Smooth muscle cell (in vitro differentiated cells): ENCODE data around the gene CTSH. TPM values are rescaled to one million over a fixed set of nuclear protein-coding genes. Genes with fewer than 3 reads are reported as not detected.

Experiments
- DNase-seq: peaks from one replicate; lab custom pipeline; 2025; ENCODE audit not compliant: unreplicated experiment; lab: John Stamatoyannopoulos, UW
- H2AFZ ChIP-seq: fragments of 200-600 bp; sonication (generic); 2 replicates; pipeline ENCODE4 v1.6.0; 2016; ENCODE audit warnings: antibody characterized with exemption, low read depth, mild to moderate bottlenecking
- H3F3A ChIP-seq: fragments of 200-600 bp; sonication (generic); 2 replicates; pipeline ENCODE4 v1.6.0; 2017; ENCODE audit warnings: antibody characterized with exemption, low read depth
- H3K27ac ChIP-seq: fragments of 200-600 bp; sonication (generic); 2 replicates; pipeline ENCODE4 v1.5.1; 2016; ENCODE audit warnings: low read depth, mild to moderate bottlenecking
- H3K27me3 ChIP-seq: fragments of 200-600 bp; sonication (generic); 2 replicates; pipeline ENCODE4 v1.6.1; 2016; ENCODE audit warnings: low read depth, mild to moderate bottlenecking
- H3K36me3 ChIP-seq: fragments of 200-600 bp; sonication (generic); 2 replicates; pipeline ENCODE4 v1.5.1; 2016; ENCODE audit warnings: low read depth
- H3K4me1 ChIP-seq: fragments of 200-600 bp; sonication (generic); 2 replicates; pipeline ENCODE4 v1.5.1; 2016; ENCODE audit warnings: low read depth
- H3K4me2 ChIP-seq: fragments of 200-600 bp; sonication (generic); 2 replicates; pipeline ENCODE4 v1.6.0; 2016; ENCODE audit warnings: mild to moderate bottlenecking
- H3K4me3 ChIP-seq: fragments of 200-600 bp; sonication (generic); 2 replicates; pipeline ENCODE4 v1.5.1; 2016; ENCODE audit warnings: mild to moderate bottlenecking
- H3K79me2 ChIP-seq: fragments of 200-600 bp; sonication (generic); 2 replicates; pipeline ENCODE4 v1.6.0; 2016; ENCODE audit warnings: low read depth, mild to moderate bottlenecking
- H3K9ac ChIP-seq: fragments of 200-600 bp; sonication (generic); 2 replicates; pipeline ENCODE4 v1.6.0; 2016; ENCODE audit warnings: low read depth
- H3K9me3 ChIP-seq: fragments of 200-600 bp; sonication (generic); replicated peaks from 2 replicates; pipeline ENCODE4 v1.5.1; 2016; ENCODE audit warnings: low read depth
- H4K20me1 ChIP-seq: fragments of 200-600 bp; sonication (generic); 2 replicates; pipeline ENCODE4 v1.6.0; 2016; ENCODE audit warnings: low read depth
- WGBS: methylation state at CpG from one replicate; pipeline ENCODE4 v1.1.7; 2016; ENCODE audit warnings: low lambda C conversion rate; 5-methylcytosine and 5-hydroxymethylcytosine counted together
- polyA plus RNA-seq: library from polyadenylated mRNA; unstranded; fragments of >200 nt; fragmentation: Nextera tagmentation; extraction: Ambion mirVana; gene quantifications from 2 replicates; pipeline ENCODE4 v1.2.1, GENCODE V29; 2016
- total RNA-seq: library from RNA; depleted of rRNA; stranded (reverse); fragments of >200 nt; gene quantifications from 2 replicates; pipeline ENCODE4 v1.2.3, GENCODE V29; 2014
- TF ChIP-seq, protein P1 (sequence below): fragments of 200-600 bp; sonication (generic); IDR thresholded peaks from 2 replicates; pipeline ENCODE4 v1.5.1; 2017; ENCODE audit warnings: borderline replicate concordance, mild to moderate bottlenecking, antibody characterized with exemption; ENCODE audit not compliant: insufficient read depth, poor library complexity, severe bottlenecking

The CTSH gene
- total and polyA plus RNA-seq, 2 experiments from 2014 or later: 23.4 to 38.5 TPM

DNA sequence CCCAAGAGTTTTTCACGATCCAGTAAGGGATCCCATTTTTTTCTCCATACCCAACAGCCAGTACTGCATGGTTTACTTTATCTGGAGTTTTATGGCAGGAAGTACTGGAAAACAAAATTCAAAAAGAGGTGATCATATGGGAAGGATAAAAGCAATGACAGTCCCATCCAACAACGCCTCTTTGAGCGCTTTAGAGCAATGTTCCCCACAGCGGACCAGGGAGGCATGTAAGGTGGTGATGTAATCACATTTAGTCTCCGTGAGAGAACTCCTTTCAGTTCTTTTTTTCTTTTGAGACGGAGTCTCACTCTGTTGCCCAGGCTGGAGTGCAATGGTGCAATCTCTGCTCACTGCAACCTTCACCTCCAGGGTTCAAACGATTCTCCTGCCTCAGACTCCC, 21.8 kb downstream of the CTSH start:
- no peaks in the 10 kb centered on the region for H3F3A ChIP-seq
- no peak overlapping the region for H3K4me2 ChIP-seq
- H3K4me3 ChIP-seq: no peak overlapping the region
- peaks cover 60% of the 10 kb centered on the region for H4K20me1 ChIP-seq
- H3K27ac ChIP-seq: no peak overlapping the region
- DNase-seq: no peak
- H3K36me3 ChIP-seq: peaks cover 2% of the 10 kb centered on the region
- H3K9me3 ChIP-seq: no peaks in the 10 kb centered on the region
- H2AFZ ChIP-seq: no peak overlapping the region
- H3K9ac ChIP-seq: no peak overlapping the region
- no peaks in the 10 kb centered on the region for H3K79me2 ChIP-seq
- H3K4me1 ChIP-seq: no peaks in the 10 kb centered on the region
- WGBS: 91% methylated on average over 7 of the region's 7 CpGs
- no peaks in the 10 kb centered on the region for H3K27me3 ChIP-seq
- TF ChIP-seq, protein P1, sequence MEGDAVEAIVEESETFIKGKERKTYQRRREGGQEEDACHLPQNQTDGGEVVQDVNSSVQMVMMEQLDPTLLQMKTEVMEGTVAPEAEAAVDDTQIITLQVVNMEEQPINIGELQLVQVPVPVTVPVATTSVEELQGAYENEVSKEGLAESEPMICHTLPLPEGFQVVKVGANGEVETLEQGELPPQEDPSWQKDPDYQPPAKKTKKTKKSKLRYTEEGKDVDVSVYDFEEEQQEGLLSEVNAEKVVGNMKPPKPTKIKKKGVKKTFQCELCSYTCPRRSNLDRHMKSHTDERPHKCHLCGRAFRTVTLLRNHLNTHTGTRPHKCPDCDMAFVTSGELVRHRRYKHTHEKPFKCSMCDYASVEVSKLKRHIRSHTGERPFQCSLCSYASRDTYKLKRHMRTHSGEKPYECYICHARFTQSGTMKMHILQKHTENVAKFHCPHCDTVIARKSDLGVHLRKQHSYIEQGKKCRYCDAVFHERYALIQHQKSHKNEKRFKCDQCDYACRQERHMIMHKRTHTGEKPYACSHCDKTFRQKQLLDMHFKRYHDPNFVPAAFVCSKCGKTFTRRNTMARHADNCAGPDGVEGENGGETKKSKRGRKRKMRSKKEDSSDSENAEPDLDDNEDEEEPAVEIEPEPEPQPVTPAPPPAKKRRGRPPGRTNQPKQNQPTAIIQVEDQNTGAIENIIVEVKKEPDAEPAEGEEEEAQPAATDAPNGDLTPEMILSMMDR: no peak

DNA sequence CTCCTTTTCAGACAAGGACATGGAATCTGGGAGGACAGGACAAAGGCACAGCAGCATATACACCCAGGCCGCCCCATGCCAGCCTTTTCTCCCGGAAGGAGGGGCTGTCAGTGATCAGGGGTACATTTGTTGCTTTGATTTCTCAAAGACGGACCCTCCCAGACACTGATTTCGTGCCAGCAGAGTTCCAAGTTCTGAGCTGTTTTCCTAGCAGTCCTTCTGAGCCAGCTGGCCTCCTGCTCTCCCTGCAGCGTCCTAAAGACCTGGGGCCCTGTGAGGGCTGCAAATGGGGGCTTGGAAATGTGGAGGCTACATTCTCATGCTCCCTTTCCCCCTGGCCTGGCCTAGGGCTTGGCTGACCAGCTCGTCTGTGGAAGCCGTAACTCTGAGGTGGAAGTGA, 22.3 kb downstream of the CTSH start:
- WGBS: 94% methylated on average over 7 of the region's 7 CpGs
- TF ChIP-seq, protein P1: no peak
- no peak overlapping the region for H2AFZ ChIP-seq

DNA sequence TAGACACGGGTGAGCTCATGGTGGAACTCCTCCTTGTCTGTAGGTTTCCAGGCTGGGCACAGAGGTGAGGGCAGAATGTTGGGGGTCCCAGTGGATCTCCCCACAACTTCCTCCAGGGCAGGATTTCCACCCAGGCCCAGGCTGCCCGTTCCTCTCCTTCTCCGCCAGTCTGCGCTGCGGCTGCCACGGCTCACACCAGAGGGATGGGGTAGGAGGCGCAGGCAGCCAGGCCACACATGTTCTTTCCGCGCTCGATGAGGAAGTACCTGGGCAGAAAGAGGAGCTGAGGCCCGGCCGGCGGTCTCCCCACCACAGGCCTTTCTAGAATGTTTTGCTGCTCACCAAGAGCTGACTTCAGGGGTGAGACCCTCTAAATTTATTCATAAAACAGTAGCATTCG, 22.9 kb downstream of the CTSH start:
- no peak overlapping the region for H3K27ac ChIP-seq
- no peak overlapping the region for H2AFZ ChIP-seq
- no peaks in the 10 kb centered on the region for H3K27me3 ChIP-seq
- H3F3A ChIP-seq: no peaks in the 10 kb centered on the region
- peaks cover 70% of the 10 kb centered on the region for H4K20me1 ChIP-seq
- peaks cover 3% of the 10 kb centered on the region for H3K79me2 ChIP-seq
- no peak for DNase-seq
- H3K9ac ChIP-seq: no peak overlapping the region
- WGBS: 97% methylated on average over 14 of the region's 14 CpGs
- H3K4me3 ChIP-seq: no peak overlapping the region
- no peaks in the 10 kb centered on the region for H3K4me1 ChIP-seq
- no peaks in the 10 kb centered on the region for H3K9me3 ChIP-seq
- no peak overlapping the region for H3K4me2 ChIP-seq
- peaks cover 2% of the 10 kb centered on the region for H3K36me3 ChIP-seq
- TF ChIP-seq, protein P1: no peak

More for the DNA sequence above, 22.3 kb downstream of the CTSH start:
- Histone ChIP-seq H3K27ac (no peak overlapping the region), H3K36me3 (peaks cover 2% of the 10 kb centered on the region), H4K20me1 (peaks cover 64% of the 10 kb centered on the region), H3K9ac (no peak overlapping the region), H3K4me3 (no peak overlapping the region), H3K4me2 (no peak overlapping the region), H3K27me3 (no peaks in the 10 kb centered on the region), H3K79me2 (peaks cover 3% of the 10 kb centered on the region), H3F3A (no peaks in the 10 kb centered on the region), H3K9me3 (no peaks in the 10 kb centered on the region), H3K4me1 (no peaks in the 10 kb centered on the region)
- DNase-seq: no peak

DNA sequence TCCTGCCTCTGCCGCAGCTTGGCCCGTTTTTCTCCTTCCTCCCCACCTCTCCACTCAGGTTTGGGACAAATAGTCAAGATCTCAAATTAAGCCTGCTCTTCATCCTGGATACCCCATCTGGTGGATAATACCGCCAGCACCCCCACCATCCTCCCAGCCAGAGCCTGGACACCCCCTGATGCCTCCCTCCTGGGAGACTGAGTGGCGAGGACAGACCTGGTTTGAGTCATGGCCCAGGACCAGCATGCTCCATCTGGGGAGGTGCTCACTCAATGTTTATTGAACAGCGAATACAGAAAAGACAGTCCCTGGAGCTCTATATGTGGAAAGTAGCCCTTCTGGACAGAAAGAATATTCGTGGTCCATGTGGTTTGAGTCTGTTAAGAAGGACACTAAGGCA, 23.3 kb downstream of the CTSH start:
- H2AFZ ChIP-seq: no peak overlapping the region
- no peak overlapping the region for H3K4me3 ChIP-seq
- H3K9me3 ChIP-seq: no peaks in the 10 kb centered on the region
- no peaks in the 10 kb centered on the region for H3F3A ChIP-seq
- no peak overlapping the region for H3K27ac ChIP-seq
- no peaks in the 10 kb centered on the region for H3K27me3 ChIP-seq
- H3K9ac ChIP-seq: no peak overlapping the region
- no peak overlapping the region for H3K4me2 ChIP-seq
- H3K4me1 ChIP-seq: no peaks in the 10 kb centered on the region
- peaks cover 70% of the 10 kb centered on the region for H4K20me1 ChIP-seq
- no peak for DNase-seq
- TF ChIP-seq, protein P1: no peak
- WGBS: 97% methylated on average over 6 of the region's 6 CpGs
- H3K79me2 ChIP-seq: peaks cover 3% of the 10 kb centered on the region
- peaks cover 2% of the 10 kb centered on the region for H3K36me3 ChIP-seq
